ENCODE measurements around the gene KMT2C.

The KMT2C gene

DNA sequence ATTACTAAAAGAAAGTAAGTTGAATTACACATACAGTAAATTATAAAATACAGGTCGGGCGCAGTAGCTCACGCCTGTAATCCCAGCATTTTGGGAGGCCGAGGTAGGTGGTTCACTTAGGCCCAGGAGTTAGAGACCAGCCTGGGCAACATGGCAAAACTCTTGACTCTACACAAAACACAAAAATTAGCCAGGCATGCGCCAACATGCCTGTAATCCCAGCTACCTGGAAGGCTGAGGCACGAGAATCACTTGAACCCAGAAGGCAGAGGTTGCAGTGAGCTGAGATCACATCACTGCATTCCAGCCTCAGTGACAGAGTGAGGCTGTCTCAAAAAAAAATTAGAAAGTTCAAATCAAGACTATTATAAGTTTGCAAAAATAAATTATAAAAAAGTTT, 235.4 kb downstream of the KMT2C start:
- no peak for DNase-seq (ENCODE audit: low read depth in 2 of 2)

DNA sequence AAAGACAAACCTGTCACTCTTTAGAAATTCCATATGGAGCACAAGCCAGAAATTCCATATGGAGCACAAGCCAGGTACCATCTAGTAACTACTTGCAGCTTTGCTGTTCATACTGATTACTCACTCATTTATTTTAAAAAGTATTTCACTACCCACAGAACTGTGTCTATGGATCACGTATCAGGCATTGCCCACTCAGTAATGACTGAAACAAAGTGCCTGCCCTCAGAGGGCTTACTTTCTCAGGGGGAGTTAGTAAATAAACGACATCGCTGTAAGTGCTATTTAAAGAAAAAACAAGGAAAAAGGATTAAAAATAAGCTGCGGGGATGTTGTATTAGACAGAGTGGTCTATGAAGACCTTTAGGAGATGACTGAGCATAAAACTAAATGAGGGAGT, 239.4 kb downstream of the KMT2C start:
- no peak for DNase-seq (ENCODE audit: low read depth in 2 of 2)

DNA sequence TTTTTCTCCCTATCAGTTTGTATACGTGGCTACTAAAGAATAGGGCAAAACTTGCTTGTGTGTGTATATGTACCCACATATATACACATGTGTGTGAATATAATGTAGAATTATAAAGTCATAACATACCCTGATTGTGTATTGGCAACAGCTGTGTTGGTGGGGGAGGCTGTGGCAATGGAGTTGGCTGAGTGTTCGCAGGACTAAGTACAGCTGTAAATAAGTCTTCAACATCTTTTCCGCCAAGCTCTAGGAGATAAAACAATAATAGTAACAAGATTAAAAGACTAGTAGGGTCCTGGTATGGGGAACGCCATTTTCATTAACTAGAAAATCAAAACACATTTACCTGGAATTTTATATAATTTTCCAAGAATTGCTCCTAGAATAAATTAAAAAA, 241.9 kb downstream of the KMT2C start:
- DNase-seq (ENCODE audit: low read depth in 2 of 2) = no peak

DNA sequence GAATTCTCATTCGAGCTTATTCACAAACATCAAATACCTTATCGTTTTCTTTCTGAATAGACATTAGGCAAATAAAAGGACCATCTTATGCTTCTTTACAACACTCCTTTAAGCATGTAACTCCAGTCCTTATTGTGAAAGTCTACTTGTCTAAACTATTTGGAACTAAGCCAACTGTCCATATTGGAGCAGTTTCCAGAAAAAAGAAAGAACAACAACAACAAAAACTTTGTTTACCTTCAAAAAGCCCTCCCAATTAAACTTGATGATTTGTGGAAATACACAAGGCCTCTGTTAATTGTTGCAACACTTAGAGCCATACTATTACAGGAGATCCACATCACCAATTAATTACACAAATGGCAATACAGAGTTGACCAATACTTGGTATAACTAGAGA, 246.7 kb downstream of the KMT2C start:
- DNase-seq (ENCODE audit: low read depth in 2 of 2) = no peak

DNA sequence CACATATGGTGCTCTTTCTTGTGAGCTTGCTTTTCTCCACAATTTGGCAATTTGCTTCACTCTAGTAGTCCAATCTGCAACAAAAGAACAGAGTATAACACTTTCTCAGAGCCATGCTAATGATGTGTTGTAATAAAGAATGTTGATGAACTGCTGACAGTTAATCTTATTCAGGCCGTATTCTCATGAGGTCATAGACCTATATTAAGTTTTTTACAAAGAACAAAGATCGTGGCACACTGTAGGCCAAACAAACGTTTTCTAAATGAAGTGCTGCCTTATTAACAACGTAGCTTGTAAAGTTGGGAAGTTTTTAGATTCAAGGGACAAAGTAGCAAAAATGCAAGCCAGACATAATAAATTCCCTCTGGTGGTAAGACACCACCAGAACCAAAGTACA, 250.2 kb downstream of the KMT2C start:
- no peak for DNase-seq (ENCODE audit: low read depth in 2 of 2)

DNA sequence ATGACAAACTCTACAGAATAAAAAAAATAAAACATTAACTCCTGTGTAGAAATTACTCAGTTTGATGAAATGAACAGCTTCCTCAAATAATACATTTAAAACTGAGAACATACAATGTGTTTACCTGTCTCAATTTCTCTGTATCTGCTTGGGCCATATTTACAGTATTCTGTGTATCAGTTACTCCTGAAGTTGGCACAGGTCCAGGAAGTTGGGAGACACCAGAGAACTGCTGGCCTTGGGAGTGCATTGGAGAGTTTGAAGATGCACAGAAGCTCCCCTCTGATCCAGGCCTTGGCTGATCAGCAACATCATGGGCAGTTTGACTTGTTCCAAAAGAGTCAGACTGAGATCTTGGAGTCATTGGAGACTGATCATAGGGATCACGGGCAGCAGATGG, 255.2 kb downstream of the KMT2C start:
- DNase-seq (ENCODE audit: low read depth in 2 of 2) = no peak

DNA sequence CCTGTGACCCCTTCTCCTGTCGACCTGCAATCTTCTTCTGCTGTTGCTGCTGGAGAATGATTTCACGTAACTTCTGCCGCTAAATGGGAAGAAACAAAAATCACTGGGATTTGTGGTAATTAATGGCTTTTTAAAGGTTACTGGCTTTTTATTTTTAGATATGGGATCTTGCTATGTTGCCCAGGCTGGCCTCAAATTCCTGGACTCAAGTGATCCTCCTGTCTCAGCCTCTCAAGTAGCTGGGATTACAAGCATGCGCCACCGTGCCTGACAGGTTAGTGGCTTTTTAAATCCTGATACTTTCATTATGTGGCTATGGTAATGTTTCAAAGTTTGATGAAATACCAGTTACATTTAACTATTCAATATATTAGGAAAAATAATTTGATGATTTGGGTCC, 255.8 kb downstream of the KMT2C start:
- DNase-seq (ENCODE audit: low read depth in 2 of 2) = no peak

DNA sequence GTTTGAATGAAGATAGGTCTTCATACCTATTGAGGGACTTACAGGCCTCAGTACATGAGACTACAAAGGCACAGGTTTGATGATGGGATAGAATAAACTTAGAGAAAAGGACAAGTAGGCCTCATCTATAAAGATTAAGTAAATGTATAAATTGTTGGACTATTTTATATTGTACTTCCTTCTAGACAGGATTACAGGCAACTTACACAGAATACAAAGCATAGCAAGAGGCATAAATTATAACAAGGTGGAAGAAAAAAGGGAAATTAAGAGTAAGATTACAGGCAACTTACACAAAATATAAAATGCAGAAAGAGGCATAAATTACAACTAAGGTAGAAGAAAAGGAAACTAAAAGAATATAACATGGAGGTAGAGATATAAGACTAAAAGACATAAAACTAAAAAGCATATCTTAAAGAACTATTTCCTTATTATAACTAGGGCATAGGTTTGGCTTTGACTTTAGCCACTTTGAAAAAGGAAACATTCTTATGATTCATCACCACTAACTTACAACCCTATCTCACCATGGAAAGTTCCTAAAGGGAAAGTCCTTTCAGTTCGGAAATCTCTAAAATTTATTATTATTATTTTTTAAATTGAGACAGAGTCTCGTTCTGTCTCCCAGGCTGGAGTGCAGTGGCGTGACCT, 257.3 kb downstream of the KMT2C start:
- no peak for DNase-seq (ENCODE audit: low read depth in 2 of 2)

DNA sequence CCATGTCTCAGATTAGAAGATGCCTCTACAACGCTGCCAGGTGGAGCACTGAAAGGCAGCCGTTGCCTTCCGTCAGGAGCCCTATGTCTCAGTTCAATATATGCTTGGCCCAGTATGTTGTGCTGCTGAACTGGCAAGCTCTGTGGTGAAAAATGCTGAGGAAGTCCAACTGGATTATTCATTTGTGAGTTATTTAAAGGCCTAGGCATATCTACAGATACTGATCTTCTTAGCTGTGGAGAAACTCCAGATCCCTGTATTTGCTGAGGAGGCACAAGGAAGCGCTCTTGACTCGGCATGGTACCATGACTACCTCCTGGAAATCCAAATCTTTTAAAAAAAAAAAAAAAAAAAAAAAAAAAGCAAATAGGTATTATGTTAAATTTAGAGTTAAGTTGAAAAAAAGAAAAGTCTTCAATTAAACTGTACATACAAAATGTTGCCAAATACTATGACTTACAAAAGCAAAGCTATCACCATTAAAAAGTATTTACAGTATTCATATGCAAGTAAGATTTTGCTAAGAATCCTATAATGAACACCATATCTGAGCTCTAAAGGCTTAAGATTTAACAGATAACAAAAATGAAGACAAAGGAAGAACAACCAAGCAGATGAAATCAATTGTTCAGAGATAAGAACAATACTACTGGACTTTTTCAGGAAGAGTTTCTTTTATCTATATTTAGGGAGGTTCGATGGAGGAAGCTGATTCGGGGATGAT, 258.0 kb downstream of the KMT2C start:
- DNase-seq (ENCODE audit: low read depth in 2 of 2) = no peak

DNA sequence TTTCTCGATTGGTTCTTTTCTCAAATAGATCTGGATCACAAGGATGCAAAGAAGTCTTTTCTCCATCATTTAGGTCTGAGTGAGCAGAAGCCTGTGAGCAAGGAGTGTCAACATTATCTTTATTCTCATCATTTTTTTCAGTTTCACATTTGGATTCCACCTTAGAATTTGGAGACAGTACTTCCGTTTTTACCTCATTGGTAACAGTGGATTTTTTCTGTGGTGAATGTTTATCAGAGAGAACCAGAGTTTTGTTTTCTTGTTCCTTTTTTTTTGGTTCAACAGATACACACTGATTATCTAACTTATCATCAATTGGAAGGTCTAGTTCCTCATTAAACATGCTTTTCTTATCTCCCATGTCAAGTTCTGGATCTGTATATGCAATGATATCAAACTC, 259.0 kb downstream of the KMT2C start:
- no peak for DNase-seq (ENCODE audit: low read depth in 2 of 2)

DNA sequence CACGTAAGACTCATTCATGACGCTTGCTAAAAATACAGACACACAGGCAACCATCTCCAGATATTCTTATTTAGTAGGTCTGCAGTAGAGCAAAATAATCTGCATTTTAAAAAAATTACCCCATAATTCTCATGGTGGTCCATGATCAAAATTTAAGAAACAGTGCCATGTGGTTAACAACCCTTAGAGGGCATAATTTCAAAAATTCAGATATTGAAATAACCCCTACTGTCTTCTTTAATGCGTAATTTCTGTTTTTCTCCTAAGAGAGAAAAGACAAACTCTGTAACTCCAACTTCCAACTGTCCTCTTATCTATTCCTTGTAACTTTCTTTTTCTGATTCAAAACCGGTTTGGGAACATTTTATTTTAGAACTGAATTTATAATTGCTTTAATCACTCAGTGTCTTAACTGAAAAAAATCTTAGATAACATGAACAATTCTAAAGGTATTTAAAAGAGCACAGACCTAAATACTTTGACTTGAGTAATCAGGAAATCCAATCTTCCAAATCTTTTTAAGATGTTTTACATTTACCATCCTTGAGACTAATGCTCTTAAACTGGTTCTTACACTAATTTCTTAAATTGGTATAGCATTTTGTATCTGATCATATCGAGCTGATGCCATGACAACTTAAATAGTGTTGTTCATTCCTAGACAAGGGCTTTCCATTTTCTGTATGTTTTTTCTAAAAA, 262.3 kb downstream of the KMT2C start:
- DNase-seq (ENCODE audit: low read depth in 2 of 2) = no peak

DNA sequence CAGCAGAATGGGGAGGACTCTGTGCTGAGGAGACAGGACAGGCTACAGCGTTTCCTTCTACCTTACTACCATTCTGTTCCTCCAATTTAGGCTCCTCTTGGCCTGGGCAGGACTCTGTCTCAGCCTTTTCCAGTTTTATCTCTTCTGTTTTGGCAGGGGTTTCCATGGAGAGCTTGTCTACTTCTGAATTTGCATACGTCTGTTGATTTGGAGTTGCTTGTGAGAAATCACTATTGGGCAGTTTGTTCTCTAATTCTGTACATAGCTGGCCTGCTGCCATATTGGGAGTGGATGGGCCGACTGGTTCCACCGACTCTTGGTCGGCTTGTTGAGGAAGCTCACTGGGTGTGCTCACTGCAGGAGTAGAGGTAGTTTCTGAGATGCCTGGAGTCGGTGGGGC, 273.5 kb downstream of the KMT2C start:
- DNase-seq (ENCODE audit: low read depth in 2 of 2) = no peak

DNA sequence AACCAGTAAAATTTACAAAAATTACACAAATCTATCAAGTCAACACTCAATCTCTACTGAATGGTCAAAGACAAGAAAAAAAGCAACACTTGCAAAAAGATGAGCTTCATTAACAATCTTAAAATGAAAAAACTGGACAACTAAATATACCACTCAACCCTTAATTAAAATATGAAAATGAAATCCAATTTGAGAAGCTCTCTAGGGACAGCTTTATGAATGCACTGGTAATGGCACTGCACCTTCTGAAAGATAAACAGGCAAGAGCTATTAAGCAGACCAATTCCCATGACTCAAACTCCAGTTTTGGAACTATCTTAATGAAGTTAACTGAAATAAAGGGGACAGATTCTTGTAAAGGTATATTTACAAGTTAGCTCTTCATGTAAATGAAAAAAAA, 274.6 kb downstream of the KMT2C start:
- DNase-seq (ENCODE audit: low read depth in 2 of 2) = no peak

DNA sequence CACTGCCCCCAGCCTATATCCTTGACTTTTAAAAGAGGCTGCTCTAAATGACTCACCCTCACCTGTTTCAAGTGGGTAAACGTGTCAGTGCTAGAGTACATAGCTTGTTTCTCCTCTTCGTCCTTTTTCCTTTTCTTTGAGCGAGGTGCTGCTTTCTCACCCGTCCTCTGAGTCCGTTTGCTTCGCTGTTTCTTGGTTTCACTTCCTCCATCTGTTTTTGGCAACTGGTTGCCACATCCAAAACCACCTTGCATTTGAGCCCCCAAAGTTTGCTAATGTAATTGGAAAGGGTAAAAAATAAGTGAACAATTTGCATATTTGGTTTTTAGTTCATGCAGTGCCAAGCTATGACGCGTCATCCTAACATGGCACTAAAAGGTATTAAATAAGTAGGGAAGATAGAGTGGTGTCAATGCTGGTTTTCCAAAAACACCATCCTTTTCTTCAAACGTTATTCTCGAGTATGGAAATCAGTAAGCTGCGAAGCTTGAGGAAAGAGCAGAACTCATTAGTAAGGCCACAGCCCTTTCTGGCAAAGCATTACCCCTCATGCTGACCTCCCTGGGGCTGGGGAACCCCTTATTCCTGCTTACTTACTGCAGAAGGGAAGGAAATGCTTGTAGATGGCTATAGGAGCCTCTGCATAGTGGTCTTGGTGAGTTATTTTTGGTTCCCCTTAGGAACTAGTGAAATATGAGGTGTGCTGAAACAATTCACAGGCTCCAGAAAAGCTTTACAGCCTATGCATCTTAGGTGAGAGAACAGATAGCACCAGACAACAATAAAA, 276.8 kb downstream of the KMT2C start:
- no peak for DNase-seq (ENCODE audit: low read depth in 2 of 2)

DNA sequence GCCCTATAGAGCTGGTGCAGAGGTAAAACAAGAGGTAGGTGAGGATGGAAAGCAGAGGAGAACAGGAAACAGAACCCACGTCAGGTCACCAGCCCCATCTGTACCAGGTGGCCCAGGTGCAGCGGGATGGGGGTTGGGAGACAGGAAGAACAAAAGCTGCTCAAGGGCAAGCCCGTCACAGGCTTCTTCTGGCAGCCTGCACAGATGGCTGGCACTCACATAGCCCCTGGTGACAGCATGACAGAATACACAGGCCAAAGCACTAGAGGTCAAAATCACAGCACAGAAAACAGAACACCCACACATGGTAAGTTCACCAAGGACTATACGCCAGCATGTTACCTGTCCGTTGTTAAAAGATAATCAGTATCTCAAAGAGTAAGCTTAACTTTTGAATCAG, 283.5 kb downstream of the KMT2C start:
- DNase-seq (ENCODE audit: low read depth in 2 of 2) = no peak

DNA sequence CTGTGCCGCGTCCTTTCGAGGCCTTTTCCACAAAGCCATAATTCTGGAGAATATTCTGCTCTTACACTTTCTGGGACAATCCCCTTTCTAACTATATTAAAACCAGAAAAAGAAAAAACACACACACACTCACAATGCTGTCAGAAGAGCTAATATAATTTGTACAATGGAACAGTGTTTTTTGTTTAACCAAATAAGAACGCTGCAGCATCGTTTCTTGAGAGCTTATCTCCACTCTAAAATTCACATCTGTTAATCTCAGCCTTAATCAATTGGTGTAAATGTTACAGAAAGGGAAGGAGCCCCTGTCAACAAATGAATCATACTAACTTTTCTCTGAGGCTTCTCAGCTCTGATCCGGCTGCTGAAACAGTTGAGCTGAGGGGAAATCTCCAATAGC, 286.4 kb downstream of the KMT2C start:
- DNase-seq (ENCODE audit: low read depth in 2 of 2) = no peak

DNA sequence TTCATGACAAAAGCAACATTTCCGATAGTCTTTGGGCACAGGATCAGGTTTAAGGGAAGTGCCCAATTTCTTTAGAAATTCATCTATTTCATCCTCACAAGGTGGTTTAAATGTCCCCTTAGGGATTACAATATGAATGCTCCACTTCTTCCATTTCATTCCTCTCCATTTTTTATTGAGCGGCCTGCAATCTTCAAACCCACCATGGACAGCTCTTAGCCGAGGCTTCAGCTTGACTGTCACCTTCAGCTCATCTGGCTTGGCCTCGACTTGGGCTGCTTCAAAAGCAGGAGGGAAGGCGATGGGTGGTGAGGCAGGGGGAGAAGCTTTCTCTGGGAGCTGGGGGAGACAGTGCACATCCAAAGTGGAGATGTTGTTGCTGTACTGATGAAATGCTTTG, 287.1 kb downstream of the KMT2C start:
- DNase-seq (ENCODE audit: low read depth in 2 of 2) = no peak

DNA sequence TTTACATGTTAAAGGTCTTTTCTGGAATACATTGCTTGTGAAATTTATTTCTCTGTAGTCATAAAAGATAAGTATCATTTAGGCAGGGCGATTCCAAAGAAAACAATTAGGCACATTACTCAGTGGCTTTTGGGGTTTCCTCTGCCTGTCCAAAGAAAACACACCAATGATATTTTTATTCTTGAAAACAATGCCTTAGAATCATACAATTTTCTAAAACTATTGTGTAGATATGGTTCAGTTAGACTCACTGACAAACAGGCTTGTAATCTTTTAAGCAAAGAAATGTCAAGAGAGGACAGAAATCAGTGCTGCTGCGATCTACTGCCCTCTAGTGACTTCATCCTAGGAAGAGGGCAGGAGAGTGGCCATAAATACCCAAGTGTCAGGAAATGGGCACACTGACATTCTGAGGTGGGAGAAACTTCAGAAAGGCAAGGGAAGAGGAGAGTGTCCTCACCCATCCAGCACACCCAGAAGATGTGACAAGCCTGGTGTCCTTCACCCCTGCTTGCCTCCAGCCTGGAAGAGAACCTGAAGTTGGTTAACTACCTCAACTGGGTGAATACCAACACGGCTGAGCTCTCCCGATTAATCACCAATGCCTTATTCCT, 289.8 kb downstream of the KMT2C start:
- DNase-seq (ENCODE audit: low read depth in 2 of 2) = peak; percentile 3 to 7

DNA sequence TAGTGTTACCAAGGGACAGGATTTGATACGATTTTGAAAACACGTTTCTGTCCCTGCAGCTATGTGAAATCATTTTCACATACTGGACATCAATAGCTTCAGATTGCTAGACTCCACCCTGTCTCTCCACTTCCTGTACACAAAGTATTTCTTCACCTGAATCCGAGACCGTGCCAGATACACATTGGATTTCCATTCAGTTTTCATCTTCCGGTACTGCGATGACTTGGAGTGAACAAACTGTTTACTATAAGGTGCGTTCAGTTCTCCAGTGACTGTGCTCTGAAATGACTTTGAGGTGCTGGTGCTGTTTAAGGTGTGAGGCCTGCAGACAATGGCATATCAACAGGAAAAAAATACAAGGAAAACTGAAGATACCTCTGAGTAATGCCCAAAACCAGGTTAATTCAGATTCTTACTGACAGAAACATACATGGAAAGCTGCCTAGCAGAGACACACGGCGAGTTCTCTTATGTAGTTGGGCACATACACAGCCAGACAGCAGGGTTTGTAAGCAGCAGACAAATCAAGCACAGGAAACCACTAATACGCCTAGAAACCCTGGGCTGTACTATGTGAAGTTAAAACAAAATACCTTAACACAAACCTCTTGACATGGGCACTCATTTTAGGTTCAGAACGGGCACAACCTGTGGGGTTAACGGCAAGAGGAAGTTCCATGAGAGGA, 291.1 kb downstream of the KMT2C start:
- no peak for DNase-seq (ENCODE audit: low read depth in 2 of 2)

DNA sequence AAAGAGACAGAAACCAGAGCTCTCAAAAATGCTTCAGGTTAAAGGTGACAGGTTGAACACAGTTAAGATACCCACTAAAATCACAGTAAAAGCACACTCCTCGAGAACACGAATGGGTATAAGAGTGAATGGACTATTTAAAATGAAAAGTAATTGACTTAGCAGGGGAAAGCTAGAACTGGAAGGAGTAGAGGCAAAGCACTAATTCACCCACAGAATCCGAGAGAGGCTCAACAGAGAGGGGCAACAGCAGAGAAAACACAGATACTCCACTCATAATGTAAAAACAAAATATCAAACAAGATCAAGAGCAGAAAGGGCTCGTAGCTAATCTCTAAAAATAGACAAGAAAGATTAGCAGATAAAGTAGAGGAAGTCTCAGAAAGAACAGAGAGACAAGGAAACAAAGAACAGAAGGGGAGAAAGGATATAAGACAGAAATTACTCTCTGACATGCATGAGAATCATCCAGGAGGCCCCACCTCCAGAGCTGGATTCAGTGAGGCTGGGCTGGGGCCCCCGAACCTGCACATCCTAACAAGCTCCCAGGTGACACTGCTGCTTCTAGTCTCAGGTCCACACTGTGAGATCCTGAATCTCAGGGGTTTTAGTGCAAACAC, 292.7 kb downstream of the KMT2C start:
- no peak for DNase-seq (ENCODE audit: low read depth in 2 of 2)

DNA sequence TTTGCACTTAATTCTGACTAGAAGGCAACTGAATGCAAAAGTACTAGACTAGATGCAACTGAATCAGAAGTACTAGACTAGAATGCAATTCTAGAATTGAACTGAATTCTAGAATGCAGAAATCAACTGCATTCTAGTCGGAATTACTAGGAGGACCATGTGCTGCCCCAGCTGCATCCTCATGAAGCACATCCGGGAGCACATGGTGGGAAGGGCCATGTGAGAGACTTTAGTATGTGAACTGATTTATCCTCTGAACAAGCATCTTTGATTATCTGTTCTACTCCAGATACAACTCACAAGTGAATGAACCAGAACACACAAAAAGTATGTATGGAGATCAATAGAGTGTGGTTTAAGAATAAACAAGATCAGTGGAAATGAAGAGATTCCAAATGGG, 295.2 kb downstream of the KMT2C start:
- DNase-seq (ENCODE audit: low read depth in 2 of 2) = no peak
